Right atrium auricular region (tissue), 2 donors: ENCODE measurements around the gene DHCR7. TPM values are rescaled to one million over a fixed set of nuclear protein-coding genes. Genes with fewer than 3 reads are reported as not detected.

Experiments
- DNase-seq: peaks from one replicate; pipeline ENCODE4 v3.0.0-alpha.2; 2019; ENCODE audit warnings: low spot score
- H3K27ac ChIP-seq, 2 donors: fragments of 200-600 bp; sonication (generic); 1 replicate in 1 of 2; 2 replicates in 1 of 2; pipeline ENCODE4 v1.5.1; 2016 to 2019
- H3K27me3 ChIP-seq, 2 donors: fragments of 200-600 bp; sonication (generic); one replicate each; pipeline versions ENCODE4 v1.5.1 to v1.6.0; 2017 to 2019
- H3K36me3 ChIP-seq: fragments of 200-600 bp; sonication (generic); one replicate; pipeline ENCODE4 v1.5.1; 2016
- H3K4me1 ChIP-seq, 2 donors: fragments of 200-600 bp; sonication (generic); one replicate each; pipeline versions ENCODE4 v1.5.1 to v1.6.0; 2017 to 2019
- H3K4me3 ChIP-seq, 2 donors: fragments of 200-600 bp; sonication (generic); 1 replicate in 1 of 2; 2 replicates in 1 of 2; pipeline ENCODE4 v1.5.1; 2017 to 2019; ENCODE audit warnings: mild to moderate bottlenecking in 1 of 2, moderate library complexity in 1 of 2
- H3K9me3 ChIP-seq, 2 donors: fragments of 200-600 bp; sonication (generic); one replicate each; pipeline ENCODE4 v1.5.1; 2019
- microRNA-seq, 2 donors: library from miRNA; unstranded; fragments of <30 nt; microRNA quantifications; one replicate each; pipeline ENCODE4, GENCODE V29; 2016 to 2017; ENCODE audit warnings: borderline number of aligned reads in 2 of 2, borderline replicate concordance in 1 of 2
- total RNA-seq, 2 donors: library from RNA; depleted of rRNA; stranded (reverse); fragments of >200 nt; gene quantifications; one replicate each; pipeline ENCODE4 v1.1.0, GENCODE V29; 2016
- TF ChIP-seq, protein P1 (sequence below), 2 donors: fragments of 200-600 bp; sonication (generic); IDR thresholded peaks; one replicate each; pipeline ENCODE4 v1.5.1; 2019; ENCODE audit warnings: antibody characterized with exemption in 2 of 2

The DHCR7 gene
- total RNA-seq, 2 donors from 2014 or later, result 26.8 to 37.6 TPM

DNA sequence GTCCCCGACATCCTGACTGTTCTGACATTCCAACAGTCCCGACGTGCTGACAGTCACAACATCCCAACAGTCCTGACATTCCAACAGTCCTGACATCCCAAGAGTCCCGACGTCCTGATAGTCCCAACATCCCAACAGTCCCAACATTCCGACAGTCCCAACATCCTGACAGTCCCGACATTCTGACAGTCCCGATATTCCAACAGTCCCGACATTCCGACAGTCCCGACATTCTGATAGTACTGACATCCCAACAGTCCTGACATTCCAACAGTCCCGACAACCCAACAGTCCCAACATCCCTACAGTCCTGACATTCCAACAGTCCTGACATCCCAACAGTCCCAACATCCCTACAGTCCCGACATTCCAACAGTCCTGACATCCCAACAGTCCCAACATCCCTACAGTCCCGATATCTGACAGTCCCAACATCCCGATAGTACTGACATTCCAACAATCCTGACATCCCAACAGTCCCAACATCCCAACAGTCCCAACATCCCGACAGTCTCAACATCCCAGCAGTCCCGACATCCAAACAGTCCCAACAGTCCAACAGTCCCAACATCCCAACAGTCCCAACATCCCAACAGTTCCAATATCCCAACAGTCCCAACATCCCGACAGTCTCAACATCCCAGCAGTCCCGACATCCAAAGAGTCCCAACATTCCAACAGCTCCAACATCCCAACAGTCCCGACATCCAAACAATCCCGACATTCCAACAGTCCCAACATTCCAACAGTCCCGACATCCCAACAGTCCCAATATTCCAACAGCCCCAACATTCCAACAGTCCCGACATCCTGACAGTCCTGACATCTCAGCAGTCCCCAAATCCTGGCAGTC is 60.2 kb downstream of the DHCR7 start:
- no peaks in the 10 kb centered on the region for H3K36me3 ChIP-seq
- no peak overlapping the region for H3K27ac ChIP-seq
- H3K4me1 ChIP-seq, result no peaks in the 10 kb centered on the region
- H3K4me3 ChIP-seq, result no peak overlapping the region
- no peaks in the 10 kb centered on the region for H3K27me3 ChIP-seq
- no peak for DNase-seq
- H3K9me3 ChIP-seq, result no peaks in the 10 kb centered on the region
- TF ChIP-seq, protein P1, sequence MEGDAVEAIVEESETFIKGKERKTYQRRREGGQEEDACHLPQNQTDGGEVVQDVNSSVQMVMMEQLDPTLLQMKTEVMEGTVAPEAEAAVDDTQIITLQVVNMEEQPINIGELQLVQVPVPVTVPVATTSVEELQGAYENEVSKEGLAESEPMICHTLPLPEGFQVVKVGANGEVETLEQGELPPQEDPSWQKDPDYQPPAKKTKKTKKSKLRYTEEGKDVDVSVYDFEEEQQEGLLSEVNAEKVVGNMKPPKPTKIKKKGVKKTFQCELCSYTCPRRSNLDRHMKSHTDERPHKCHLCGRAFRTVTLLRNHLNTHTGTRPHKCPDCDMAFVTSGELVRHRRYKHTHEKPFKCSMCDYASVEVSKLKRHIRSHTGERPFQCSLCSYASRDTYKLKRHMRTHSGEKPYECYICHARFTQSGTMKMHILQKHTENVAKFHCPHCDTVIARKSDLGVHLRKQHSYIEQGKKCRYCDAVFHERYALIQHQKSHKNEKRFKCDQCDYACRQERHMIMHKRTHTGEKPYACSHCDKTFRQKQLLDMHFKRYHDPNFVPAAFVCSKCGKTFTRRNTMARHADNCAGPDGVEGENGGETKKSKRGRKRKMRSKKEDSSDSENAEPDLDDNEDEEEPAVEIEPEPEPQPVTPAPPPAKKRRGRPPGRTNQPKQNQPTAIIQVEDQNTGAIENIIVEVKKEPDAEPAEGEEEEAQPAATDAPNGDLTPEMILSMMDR (IDR thresholded peaks at IDR 0.05), result no peak

DNA sequence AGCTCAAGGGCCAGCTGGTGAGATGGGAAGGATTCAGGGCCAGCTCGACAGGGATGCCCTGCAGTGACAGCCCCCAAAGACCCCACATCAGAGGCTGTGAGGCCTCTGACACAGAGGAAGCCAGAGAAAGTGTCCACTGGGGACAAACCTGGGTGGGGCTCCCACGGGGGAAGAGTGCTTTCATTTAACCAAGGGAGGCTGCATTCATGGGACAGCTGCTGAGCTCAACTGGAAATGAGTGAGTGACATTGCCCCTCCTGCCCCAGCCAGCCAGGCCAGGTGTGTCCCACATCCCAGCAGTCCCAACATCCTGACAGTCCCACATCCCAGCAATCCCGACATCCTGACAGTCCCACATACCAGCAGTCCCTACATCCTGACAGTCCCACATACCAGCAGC is 61.0 kb downstream of the DHCR7 start:
- no peak overlapping the region for H3K4me3 ChIP-seq
- no peaks in the 10 kb centered on the region for H3K9me3 ChIP-seq
- H3K27me3 ChIP-seq, result no peaks in the 10 kb centered on the region
- DNase-seq, result no peak
- TF ChIP-seq, protein P1 (IDR thresholded peaks at IDR 0.05), result no peak
- no peaks in the 10 kb centered on the region for H3K36me3 ChIP-seq
- H3K27ac ChIP-seq, result no peak overlapping the region
- H3K4me1 ChIP-seq, result no peaks in the 10 kb centered on the region

DNA sequence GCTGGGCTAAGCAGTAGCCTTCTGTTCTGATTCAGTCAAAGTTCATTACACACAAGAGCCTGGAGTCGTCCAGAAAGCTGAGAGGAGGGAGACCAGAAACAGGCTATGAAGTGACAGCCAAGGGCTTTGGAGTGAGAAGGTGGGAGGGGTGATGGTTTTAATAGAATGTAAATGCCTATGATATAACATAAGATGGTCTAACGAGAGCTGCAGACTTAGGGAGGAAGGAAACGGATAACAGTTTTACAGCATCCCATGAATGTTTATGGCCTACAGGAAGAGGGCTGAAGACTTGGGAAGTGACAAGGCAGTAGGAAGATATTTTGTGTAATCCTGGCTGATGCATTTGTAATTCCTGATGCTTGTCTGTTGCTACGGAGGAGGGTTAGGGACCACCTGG is 62.0 kb downstream of the DHCR7 start:
- no peak for DNase-seq
- H3K9me3 ChIP-seq, result no peaks in the 10 kb centered on the region
- H3K4me3 ChIP-seq, result no peak overlapping the region
- TF ChIP-seq, protein P1 (IDR thresholded peaks at IDR 0.05), result no peak
- no peaks in the 10 kb centered on the region for H3K4me1 ChIP-seq
- no peaks in the 10 kb centered on the region for H3K27me3 ChIP-seq
- no peaks in the 10 kb centered on the region for H3K36me3 ChIP-seq
- H3K27ac ChIP-seq, result no peak overlapping the region

DNA sequence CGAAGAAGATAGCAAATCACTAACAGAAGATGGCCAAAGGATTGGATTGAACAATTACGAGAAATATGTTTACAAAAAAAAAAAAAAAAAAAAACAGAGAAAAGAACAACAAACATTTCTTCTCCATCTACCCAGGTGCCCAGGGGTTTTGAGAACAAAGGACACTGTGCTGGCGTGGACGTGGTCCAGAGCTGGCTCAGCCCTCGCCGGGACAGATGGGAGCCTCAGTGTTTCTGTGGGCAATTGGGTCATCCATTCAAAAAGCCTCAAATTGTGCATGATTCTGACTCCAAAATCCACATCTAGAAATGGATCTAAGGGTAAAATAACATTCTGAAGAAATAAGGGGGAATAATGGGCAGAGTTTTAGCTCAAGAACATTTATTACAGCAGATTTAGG is 63.1 kb downstream of the DHCR7 start:
- no peaks in the 10 kb centered on the region for H3K9me3 ChIP-seq
- no peaks in the 10 kb centered on the region for H3K36me3 ChIP-seq
- H3K27me3 ChIP-seq, result no peaks in the 10 kb centered on the region
- H3K4me3 ChIP-seq, result no peak overlapping the region
- TF ChIP-seq, protein P1 (IDR thresholded peaks at IDR 0.05), result no peak
- no peak overlapping the region for H3K27ac ChIP-seq
- DNase-seq, result no peak
- no peaks in the 10 kb centered on the region for H3K4me1 ChIP-seq

DNA sequence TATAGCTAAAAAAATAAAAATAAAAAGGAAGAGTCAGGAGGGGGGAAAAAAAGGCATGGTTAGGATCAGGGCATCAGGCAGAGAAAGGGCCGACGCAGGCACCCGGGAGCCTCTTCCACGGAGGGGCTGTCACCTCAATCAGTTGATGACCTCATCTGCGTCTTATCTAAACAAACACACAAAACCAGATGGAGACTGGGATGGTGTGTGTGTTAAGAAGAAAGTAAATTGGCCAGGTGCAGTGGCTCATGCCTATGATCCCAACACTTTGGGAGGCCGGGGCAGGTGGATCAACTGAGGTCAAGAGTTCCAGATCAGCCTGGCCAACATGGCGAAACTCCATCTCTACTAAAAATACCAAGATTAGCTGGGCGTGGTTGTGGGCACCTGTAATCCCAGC is 63.6 kb downstream of the DHCR7 start:
- DNase-seq, result no peak
- H3K27me3 ChIP-seq, result no peaks in the 10 kb centered on the region
- H3K27ac ChIP-seq, result no peak overlapping the region
- no peak overlapping the region for H3K4me3 ChIP-seq
- TF ChIP-seq, protein P1 (IDR thresholded peaks at IDR 0.05), result no peak
- H3K4me1 ChIP-seq, result no peaks in the 10 kb centered on the region
- H3K9me3 ChIP-seq, result no peaks in the 10 kb centered on the region
- H3K36me3 ChIP-seq, result no peaks in the 10 kb centered on the region

Small RNAs within 50 kb of the gene (microRNA-seq; reads per million reads assigned to microRNA genes)
- 0 reads per million in 2 donors for gene MIR6754

Other genes starting within 250 kb of the DHCR7 start
- gene SHANK2, start 195.8 kb downstream of the DHCR7 start, total RNA-seq, result under 1 TPM; 0.07 to 0.35 TPM
- 10 to 100 TPM; 18.0 to 18.8 TPM for gene NADSYN1, start 4.8 kb upstream of the DHCR7 start, total RNA-seq
- gene KRTAP5-7, start 78.9 kb upstream of the DHCR7 start, total RNA-seq, result not detected
- gene KRTAP5-8, start 89.6 kb upstream of the DHCR7 start, total RNA-seq, result not detected
- gene KRTAP5-9, start 100.0 kb upstream of the DHCR7 start, total RNA-seq, result not detected
- not detected for gene KRTAP5-10, start 117.2 kb upstream of the DHCR7 start, total RNA-seq
- gene KRTAP5-11, start 134.5 kb upstream of the DHCR7 start, total RNA-seq, result not detected